Spleen (tissue), 7 donors: ENCODE measurements around the gene ICE2.

ENCODE experiments used
- CTCF ChIP-seq, 11 experiments: fragments of 200-600 bp in 7 of 11; fragments of 450-650 bp in 4 of 11; sonication (generic) in 4 of 11; IDR thresholded peaks in 8 of 11; conservative IDR thresholded peaks in 3 of 11; 1 replicate in 7 of 11; 2 replicates in 4 of 11; pipeline versions ENCODE4 v1.4.0 to v1.8.0; 2016 to 2021; ENCODE audit warnings: antibody characterized with exemption in 11 of 11, inconsistent platforms in 4 of 11, mild to moderate bottlenecking in 1 of 11
- POLR2A ChIP-seq, 3 donors: fragments of 450-650 bp; IDR thresholded peaks; one replicate each; pipeline ENCODE4 v1.5.1; 2017; ENCODE audit warnings: antibody characterized with exemption in 3 of 3, mild to moderate bottlenecking in 1 of 3
- donor health status: DM: no; HTN: no; CAD: no; lungs with moderate emphysema.
- donor health status: DM: no; HTN: no; CAD: no.
- donor health status: DM: no; HTN: no; CAD: no.

- TF ChIP-seq POLR2A (IDR thresholded peaks at IDR 0.05) (no peak), CTCF (IDR thresholded peaks at IDR 0.05 in 8 of 11, conservative IDR thresholded peaks at IDR 0.05 in 3 of 11) (no peak)
These were observed 94.9 kb downstream of the ICE2 start for GRCh38 chr15:60384053-60384452.
